Activated B cell treated with CpG ODN at 0.5 μM for 24 hours (primary cell): Measurements from ENCODE around the gene ZMYND11. TPM values are rescaled to one million over a fixed set of nuclear protein-coding genes. Genes with fewer than 3 reads are reported as not detected.

Experiments
- ATAC-seq: fragments of 200-7000 bp; cut with Tn5 transposase; one replicate; pipeline ENCODE4 v1.10.0; 2021; ENCODE audit warnings: low read depth, mild to moderate bottlenecking, moderate library complexity
- CTCF ChIA-PET: fragments of 350-600 bp; sonication (Branson Sonifier 250); formaldehyde crosslinking; loops from one replicate; lab custom pipeline; 2021; ENCODE audit warnings: antibody characterized with exemption; lab: Charles Lee
- POLR2A ChIA-PET: fragments of 350-600 bp; sonication (Branson Sonifier 250); formaldehyde crosslinking; loops from one replicate; lab custom pipeline; 2021; ENCODE audit warnings: antibody characterized with exemption; lab: Charles Lee
- DNase-seq: peaks from one replicate; pipeline ENCODE4 v3.0.0; 2022
- H3K27ac Mint-ChIP-seq: one replicate; pipeline ENCODE4 v1.8.0; 2020; ENCODE audit warnings: mixed read lengths
- H3K27me3 Mint-ChIP-seq: one replicate; pipeline ENCODE4 v1.8.0; 2021; ENCODE audit warnings: mixed read lengths
- H3K36me3 Mint-ChIP-seq: one replicate; pipeline ENCODE4 v1.8.0; 2021; ENCODE audit warnings: low read depth, mixed read lengths
- H3K4me1 Mint-ChIP-seq: one replicate; pipeline ENCODE4 v1.8.0; 2021; ENCODE audit warnings: mixed read lengths
- H3K4me3 Mint-ChIP-seq: one replicate; pipeline ENCODE4 v1.8.0; 2020; ENCODE audit warnings: mild to moderate bottlenecking, mixed read lengths
- H3K9me3 Mint-ChIP-seq: one replicate; pipeline ENCODE4 v1.8.0; 2020; ENCODE audit warnings: mixed read lengths
- intact Hi-C: fragments of 100-400 bp; cut with micrococcal nuclease; formaldehyde crosslinking; loops from one replicate; pipeline ENCODE4 v1.15.1; 2024
- total RNA-seq: library from RNA; stranded (reverse); gene quantifications from 2 replicates; pipeline ENCODE4 v1.2.3, GENCODE V29; 2022
- TF ChIP-seq, protein P1 (sequence below): fragments of 200-600 bp; IDR thresholded peaks from one replicate; pipeline ENCODE4 v1.8.0; 2022; ENCODE audit warnings: antibody characterized with exemption, mild to moderate bottlenecking

Gene ZMYND11
- total RNA-seq: 24.4 and 25.6 TPM in 2 replicates

DNA sequence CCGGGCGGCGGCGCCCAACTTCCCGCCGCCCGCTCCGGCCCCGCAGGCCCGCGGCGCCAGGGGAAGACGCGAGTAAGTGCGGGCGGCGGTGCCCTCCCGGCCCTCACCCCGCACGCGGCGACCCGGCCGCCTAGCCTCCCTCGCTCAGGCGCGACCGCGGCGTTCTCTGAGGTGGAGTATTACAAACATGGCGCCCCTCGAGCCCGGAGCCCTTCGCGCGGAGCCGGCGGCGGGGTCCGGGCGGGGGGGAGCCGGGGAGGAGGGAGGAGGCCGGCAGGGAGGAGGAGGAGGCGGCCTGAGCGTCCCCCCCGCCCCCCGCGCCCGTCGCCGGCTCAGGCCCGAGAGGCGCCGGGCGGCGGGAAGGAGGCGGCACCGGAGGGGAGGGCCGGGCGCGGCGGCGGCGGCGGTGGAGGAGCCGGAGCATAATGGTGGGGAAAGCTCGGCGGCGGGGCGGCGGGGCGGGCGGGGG is at the start of gene ZMYND11:
ZMYND11 (plus strand) TSS at position 324 of the 469 bp plus-strand sequence. CDS start 44,558 bp downstream, outside the sequence.
- ATAC-seq (peak; percentile 43), DNase-seq (peak; percentile 69)
- TF ChIP-seq, protein P1, sequence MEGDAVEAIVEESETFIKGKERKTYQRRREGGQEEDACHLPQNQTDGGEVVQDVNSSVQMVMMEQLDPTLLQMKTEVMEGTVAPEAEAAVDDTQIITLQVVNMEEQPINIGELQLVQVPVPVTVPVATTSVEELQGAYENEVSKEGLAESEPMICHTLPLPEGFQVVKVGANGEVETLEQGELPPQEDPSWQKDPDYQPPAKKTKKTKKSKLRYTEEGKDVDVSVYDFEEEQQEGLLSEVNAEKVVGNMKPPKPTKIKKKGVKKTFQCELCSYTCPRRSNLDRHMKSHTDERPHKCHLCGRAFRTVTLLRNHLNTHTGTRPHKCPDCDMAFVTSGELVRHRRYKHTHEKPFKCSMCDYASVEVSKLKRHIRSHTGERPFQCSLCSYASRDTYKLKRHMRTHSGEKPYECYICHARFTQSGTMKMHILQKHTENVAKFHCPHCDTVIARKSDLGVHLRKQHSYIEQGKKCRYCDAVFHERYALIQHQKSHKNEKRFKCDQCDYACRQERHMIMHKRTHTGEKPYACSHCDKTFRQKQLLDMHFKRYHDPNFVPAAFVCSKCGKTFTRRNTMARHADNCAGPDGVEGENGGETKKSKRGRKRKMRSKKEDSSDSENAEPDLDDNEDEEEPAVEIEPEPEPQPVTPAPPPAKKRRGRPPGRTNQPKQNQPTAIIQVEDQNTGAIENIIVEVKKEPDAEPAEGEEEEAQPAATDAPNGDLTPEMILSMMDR: no peak
- peak within 1 kb of the TSS; percentile 68 for H3K27ac Mint-ChIP-seq
- H3K4me3 Mint-ChIP-seq: peak within 1 kb of the TSS; percentile 84
- peaks cover 30% of the 10 kb centered on the region for H3K4me1 Mint-ChIP-seq
- POLR2A ChIA-PET: no interaction called here
- no peaks in the 10 kb centered on the region for H3K9me3 Mint-ChIP-seq
- CTCF ChIA-PET: no interaction called here
- H3K27me3 Mint-ChIP-seq: peaks cover 10% of the 10 kb centered on the region
- H3K36me3 Mint-ChIP-seq: no peaks in the 10 kb centered on the region
- intact Hi-C loops: loop anchor here (2.0 to 5.0 kb wide), 3 partner anchors 796 to 922 kb away; partner anchors contain the start of genes GTPBP4, LARP4B and WDR37

DNA sequence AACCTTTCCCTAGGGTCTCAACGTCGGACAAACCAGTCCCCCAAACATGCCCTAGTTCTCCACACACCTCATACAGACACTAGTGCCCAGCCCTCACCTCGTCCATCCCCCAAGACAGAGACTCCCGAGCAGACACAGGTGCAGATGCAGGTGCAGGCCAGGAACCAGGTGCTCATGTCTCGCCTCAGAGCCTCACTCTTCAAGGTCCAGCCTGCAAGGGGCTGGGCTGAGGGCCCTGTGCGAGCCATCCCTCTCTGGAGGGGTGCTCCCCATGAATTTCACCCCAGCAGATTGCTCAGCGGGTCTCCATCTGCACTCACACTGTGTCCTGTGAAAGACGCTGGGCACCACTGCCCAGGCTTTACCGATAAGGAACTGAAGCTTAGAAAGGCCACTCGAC is 49.2 kb upstream of the ZMYND11 start:
- DNase-seq: no peak
- no peak overlapping the region for H3K27ac Mint-ChIP-seq
- no peaks in the 10 kb centered on the region for H3K9me3 Mint-ChIP-seq
- peaks cover 44% of the 10 kb centered on the region for H3K27me3 Mint-ChIP-seq
- TF ChIP-seq, protein P1: no peak
- ChIA-PET CTCF (no interaction called here), POLR2A (no interaction called here)
- no peak for ATAC-seq
- no peaks in the 10 kb centered on the region for H3K4me1 Mint-ChIP-seq
- intact Hi-C loops: no loop called here
- H3K4me3 Mint-ChIP-seq: no peak overlapping the region
- H3K36me3 Mint-ChIP-seq: no peaks in the 10 kb centered on the region

DNA sequence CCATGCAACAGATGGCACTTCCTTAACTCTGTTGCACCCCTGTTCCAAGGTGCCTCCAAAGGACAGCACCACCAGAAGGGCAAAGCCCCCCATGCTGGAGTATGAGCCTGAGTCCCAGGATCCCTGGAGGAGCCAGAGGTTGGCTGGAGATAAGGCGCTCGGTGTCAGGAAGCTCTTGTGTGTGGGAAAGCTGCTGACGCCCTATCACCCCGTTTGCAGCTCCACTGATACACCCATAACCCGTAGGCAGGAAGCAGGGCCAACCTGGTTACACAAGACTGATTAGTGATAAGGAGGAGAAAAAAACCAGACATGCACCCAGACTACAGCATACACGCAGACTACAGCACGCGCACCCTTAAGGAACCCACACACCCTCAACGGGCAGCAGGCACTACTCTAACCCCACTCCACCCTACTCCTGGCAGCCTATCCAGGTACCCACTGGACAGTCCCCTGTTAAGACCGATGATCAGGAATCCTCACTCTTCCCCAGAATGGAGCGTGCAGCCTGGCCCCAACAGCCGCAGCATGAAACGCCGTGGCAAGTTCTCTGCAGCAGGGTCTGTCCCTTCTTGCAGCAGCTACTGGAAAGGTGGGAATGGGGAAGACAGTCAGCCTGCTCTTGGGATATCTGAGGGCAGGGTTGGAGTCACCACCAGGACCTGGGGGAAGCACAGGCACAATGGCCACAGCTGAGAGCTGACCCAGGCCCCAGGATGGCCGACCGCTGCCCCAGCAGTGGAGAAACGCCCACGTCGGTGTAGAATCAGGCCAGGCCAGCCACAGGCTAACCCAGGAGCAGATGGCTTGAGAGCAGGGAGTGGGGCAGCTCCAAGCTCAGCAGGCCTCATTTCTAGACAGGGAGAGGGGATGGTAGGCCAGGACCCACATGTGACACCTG is 47.8 kb upstream of the ZMYND11 start:
- intact Hi-C loops: no loop called here
- TF ChIP-seq, protein P1: no peak
- ATAC-seq (no peak), DNase-seq (no peak)
- ChIA-PET POLR2A (no interaction called here), CTCF (no interaction called here)
- no peak overlapping the region for H3K27ac Mint-ChIP-seq
- no peak overlapping the region for H3K4me3 Mint-ChIP-seq
- H3K4me1 Mint-ChIP-seq: no peaks in the 10 kb centered on the region
- H3K9me3 Mint-ChIP-seq: no peaks in the 10 kb centered on the region
- no peaks in the 10 kb centered on the region for H3K36me3 Mint-ChIP-seq
- H3K27me3 Mint-ChIP-seq: peaks cover 37% of the 10 kb centered on the region

DNA sequence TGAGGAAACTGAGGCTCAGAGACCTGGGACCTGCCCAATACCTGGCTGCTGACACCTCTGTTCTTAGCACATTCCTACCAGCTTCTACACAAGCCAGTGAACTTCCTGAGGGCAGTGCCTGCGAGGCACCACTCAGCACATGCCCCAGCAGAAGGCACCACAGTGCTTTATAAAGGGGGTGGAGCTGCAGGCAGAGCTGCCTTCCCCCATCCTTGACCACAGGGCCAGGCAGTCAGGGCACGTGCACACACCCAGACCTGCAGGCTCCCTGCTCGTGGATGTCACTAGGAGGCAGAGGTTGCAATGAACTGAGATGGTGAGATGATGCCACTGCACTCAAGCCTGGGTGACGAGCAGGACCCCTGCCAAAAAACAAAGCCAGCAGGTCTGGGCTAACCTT is 47.0 kb upstream of the ZMYND11 start:
- POLR2A ChIA-PET: no interaction called here
- no peaks in the 10 kb centered on the region for H3K4me1 Mint-ChIP-seq
- ATAC-seq (no peak), DNase-seq (no peak)
- CTCF ChIA-PET: no interaction called here
- H3K27me3 Mint-ChIP-seq: peaks cover 31% of the 10 kb centered on the region
- no peak overlapping the region for H3K27ac Mint-ChIP-seq
- no peaks in the 10 kb centered on the region for H3K9me3 Mint-ChIP-seq
- TF ChIP-seq, protein P1: no peak
- H3K4me3 Mint-ChIP-seq: no peak overlapping the region
- intact Hi-C loops: no loop called here
- H3K36me3 Mint-ChIP-seq: no peaks in the 10 kb centered on the region

DNA sequence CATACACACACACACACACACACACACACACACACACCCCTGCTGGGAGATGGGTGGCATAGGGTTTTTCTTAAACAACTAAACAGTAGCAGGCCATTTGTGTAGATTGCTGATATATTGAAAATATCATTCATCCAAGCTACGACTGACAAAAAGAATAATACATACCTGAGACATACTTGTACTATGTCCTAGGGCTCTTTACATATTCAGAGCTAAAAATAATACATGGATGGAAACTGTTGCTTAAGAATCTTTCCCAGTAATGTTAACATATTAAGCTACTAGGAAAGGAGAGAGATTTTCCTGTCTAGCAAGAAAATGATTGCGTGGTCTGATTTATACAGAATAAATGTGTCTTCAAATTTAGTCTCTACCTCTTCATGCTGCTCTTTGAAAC is 46.0 kb upstream of the ZMYND11 start:
- DNase-seq: no peak
- H3K27ac Mint-ChIP-seq: no peak overlapping the region
- CTCF ChIA-PET: no interaction called here

More for the DNA sequence above, 46.0 kb upstream of the ZMYND11 start:
- Mint-ChIP-seq H3K36me3 (no peaks in the 10 kb centered on the region), H3K4me3 (no peak overlapping the region), H3K9me3 (peaks cover 2% of the 10 kb centered on the region), H3K27me3 (peaks cover 24% of the 10 kb centered on the region), H3K4me1 (no peaks in the 10 kb centered on the region)
- TF ChIP-seq, protein P1: no peak
- no peak for ATAC-seq
- intact Hi-C loops: no loop called here
- POLR2A ChIA-PET: interaction anchor here (0.6 kb wide), 1 partner anchor 38 kb away, joined by 3 read pairs; no protein-coding TSS in a partner anchor
